IPS-NIHi11 (cell line): Measurements from ENCODE around the gene THSD4.
"Not testable (repeated sequence)": the region's sequence is repeated elsewhere in the genome, so short reads cannot be mapped to it uniquely, and the experiment has no call there.

Source experiments
- DNase-seq: peaks from one replicate; pipeline ENCODE4 v3.0.0; 2012; ENCODE audit warnings: mixed read lengths, low spot score

Gene THSD4

DNA sequence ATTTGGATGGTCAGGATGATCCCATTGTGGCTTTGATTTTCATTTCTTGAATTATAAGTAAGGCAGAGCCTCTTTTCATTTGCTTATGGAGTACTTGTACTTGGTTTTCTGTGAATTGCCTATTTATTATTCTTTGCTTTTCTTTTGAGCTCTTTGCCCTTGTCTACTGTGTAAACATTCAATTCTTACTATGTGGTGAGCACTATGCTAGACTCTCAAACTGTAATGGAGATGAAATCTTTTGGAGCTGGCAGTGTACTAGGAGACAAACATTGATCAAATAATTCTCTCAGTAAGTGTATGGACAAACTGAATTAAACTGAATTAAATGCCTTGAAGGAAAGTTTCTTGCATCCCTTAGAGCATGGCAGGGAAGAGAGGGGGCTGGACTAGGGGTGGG, 608.1 kb downstream of the THSD4 start:
- no peak for DNase-seq

DNA sequence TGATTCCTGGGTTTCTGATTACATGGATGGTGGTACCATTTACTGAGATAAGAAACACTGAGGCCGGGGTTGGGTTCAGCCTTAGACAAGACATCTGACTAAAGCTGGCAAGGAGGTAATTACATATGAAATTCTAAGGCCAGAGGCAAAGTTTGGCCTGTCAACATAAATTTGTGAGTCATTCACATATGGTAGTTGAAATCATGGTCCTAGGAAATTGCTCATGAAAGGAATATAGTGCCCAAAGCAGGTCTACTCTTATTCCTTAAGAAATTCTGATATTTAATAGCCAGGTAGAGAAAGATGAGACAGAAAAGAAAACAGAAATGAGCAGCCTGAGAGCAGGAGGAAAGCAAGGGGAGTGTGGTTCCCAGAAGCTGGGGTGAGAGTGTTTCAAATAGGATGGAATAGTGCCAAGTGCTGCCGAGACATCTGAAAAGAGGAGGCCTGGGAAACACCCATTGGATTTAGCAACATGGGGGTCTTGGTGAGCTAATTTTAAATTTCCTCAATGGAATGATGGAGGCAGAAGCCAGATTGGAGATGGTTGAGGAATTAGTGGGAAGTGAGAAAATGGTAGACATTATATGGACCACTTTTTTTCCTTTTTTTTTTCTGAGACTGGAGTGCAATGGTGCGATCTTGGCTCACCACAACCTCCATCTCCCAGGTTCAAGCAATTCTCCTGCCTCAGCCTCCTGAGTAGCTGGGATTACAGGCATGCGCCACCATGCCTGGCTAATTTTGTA, 610.1 kb downstream of the THSD4 start:
- not testable (repeated sequence) for DNase-seq

DNA sequence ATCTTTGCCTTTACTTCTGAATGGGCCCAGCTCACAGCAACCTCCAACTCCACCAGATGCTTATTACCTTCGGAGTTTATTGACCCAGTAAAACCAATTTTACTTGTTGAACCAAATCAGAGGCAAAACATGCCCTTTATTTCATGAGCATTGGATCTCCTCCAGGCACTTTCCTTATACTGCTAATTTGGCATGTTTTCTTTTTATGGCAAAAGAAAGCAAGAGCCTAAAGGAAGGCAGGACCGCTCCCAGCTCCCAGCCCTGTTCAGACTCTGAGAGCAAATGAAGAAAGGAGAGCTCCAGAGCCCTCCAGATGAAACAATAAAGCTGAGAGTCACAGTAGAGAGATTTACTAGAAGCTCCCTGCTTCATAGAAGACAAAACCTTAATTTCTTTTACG, 613.6 kb downstream of the THSD4 start:
- DNase-seq: no peak

DNA sequence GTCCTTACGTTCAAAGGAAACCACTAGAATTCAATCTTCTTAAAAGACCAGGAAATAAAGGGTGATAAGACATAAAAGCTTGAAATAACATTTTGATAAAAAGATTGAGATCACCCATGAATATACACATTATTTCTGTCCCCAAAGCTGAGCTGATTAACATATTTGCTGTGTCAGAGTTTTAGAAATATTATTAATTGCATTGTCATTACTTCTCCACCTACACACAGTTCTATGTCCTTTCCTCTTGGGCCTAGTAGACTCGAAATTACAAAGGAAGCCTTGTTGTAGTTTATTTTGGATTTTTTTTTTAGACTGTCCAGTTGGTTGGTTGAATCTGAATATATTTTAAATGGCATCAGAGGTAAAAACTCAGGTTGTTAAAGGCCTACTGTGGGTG, 614.0 kb downstream of the THSD4 start:
- DNase-seq: no peak

DNA sequence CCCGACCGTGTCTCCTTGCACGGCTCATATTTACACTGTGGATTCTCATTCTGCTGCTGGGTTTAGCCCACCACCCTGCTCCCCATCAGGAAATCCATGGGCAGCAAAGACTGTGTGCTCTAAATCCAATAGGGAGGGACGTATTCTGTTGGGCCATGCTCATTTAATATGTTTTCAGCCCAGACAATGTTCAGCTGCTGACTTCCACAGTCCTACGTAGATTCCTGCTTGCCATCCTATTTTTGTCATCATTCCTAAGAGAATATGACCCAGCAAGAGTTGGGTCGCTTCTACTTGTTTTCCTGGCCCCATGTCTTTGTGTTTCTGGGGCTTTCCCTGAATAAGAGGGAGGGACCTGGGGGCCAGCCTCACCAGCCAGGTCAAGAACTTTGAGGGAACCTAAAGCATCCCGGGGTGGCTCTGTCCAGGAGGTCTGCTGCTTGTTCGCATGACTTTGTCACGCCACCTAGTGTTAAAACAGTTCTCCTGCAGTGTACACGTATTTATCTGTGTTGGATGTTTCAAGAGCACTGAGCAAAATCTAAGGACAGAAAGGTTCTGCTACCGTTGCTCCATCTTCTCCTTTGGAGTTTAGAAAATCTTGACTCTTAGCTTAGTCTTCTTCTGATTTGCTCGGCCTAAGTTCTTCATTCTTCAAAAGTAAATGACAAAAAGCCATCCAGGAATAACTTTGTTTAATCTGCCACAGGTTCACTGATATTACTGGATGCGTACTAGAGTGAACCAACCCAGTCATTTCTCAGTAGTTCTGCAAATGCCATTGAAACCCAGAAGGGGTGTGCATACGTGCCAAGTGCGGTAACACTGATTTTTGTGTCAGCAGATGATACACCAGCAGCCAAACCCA, 615.2 kb downstream of the THSD4 start:
- DNase-seq: peak; percentile 64

GRCh38 chr15:71732636-71733035, 617.4 kb downstream of the THSD4 start:
- DNase-seq: no peak

DNA sequence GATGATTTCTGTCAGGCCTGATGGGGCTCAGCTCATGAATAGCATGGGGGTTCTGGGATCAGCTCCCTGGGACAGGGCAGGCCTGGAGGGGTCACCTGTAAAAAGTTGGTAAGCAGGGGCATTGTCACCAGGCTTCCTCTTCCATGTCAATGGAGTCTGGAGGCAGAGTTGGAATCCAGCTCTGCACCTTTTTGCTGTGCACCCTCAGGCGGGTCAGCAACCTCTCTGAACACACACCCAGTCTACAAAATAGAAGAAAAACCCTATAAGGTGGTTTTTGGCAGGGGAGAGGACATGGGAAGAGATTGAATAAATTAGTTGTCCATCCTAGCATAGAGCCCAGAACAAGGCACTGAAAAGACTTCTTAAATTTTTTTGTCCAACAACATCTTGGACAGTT, 617.9 kb downstream of the THSD4 start:
- DNase-seq: no peak

GRCh38 chr15:71734709-71735384, 619.6 kb downstream of the THSD4 start:
- no peak for DNase-seq

DNA sequence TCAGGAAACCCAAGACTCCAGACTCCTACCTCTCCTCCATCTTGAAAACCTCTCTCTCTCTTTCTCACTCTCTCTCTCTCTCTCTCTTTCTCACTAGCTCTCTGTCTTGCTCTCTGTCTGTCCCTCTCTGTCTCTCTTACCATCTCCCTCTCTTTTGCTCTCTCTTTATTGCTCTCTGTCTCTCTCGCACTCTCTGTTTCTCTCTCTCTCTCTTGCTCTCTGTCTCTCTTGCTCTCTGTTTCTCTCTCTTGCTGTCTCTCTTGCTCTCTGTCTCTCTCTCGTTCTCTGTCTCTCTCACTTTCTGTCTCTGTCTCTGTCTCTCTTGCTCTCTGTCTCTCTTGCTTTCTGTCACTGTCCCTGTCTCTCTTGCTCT, 620.1 kb downstream of the THSD4 start:
- DNase-seq: no peak

DNA sequence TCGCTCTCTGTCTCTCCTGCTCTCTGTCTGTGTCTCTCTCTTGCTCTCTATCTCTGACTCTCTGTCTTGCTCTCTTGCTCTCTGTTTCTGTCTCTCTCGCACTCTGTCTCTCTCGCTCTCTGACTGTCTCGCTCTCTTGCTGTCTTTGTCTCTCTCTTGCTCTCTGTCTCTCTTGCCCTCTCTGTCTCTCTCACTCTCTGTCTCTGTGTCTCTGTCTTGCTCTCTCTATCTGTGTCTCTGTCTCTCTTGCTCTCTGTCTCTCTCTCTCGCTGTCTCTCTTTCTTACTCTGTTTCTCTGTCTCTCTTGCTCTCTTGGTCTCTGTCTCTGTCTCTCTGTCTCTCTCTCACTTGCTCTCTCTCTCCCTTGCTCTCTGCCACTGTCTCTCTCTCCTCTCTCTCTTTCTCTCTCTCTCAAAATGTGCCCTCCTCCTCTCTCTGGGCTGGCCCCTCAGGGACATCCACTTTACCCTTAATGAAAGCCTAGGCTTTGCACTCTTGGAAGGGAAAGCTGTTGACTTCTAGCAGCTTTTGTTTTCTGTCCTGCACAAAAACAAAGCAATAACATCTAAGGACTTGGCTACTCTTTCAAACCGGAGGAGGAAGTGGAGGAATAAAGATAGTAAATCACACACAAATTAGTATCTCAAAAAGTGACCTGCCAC, 621.1 kb downstream of the THSD4 start:
- DNase-seq: no peak

GRCh38 chr15:71737761-71738160, 622.5 kb downstream of the THSD4 start:
- DNase-seq: no peak

DNA sequence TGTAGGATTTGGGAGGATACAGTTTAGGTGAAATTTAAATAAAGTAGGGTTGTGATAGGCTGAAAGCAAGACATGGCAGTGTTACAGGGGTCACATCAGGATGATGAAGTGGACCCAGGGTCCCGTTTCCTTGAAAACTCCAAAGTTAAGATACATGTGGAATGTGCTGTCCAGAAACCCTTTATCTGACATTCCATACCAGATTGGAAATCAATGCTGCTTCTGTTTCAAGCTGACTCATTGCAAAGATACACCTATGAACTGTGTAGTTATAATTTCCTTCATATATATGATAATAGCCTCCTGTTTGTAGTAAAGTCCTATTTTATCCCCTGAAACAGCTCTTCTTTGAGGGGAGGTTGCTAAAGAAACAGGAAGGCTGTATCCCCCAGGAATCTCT, 624.1 kb downstream of the THSD4 start:
- DNase-seq: no peak

GRCh38 chr15:71742964-71743363, 627.7 kb downstream of the THSD4 start:
- no peak for DNase-seq

DNA sequence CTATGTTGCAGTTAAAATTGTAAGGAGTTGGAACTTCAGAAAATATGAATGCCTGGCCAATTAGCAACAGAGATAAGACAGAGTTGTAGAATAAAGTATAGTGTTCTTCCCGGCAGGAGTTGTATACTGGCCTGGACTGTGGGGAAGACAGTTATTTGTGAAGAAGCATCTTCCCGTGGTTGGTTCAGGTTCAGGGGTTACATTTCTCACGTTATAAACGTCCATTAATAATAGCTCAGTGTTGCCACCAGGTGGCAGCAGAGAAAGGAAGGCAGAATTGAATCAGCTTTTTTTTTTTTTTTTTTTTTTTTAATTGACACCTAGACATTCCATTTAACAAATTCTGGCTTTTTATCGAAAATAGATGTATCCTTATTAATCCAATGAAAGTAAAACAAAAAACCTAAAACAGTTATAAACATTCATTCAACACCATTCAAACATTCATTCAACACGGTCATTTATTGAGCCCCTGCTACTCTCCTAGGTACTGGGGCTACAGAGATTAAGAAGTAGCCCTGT, 628.7 kb downstream of the THSD4 start:
- peak; percentile 64 for DNase-seq

- DNase-seq: no peak
Observed at GRCh38 chr15:71746719-71747118, 631.4 kb downstream of the THSD4 start.

DNA sequence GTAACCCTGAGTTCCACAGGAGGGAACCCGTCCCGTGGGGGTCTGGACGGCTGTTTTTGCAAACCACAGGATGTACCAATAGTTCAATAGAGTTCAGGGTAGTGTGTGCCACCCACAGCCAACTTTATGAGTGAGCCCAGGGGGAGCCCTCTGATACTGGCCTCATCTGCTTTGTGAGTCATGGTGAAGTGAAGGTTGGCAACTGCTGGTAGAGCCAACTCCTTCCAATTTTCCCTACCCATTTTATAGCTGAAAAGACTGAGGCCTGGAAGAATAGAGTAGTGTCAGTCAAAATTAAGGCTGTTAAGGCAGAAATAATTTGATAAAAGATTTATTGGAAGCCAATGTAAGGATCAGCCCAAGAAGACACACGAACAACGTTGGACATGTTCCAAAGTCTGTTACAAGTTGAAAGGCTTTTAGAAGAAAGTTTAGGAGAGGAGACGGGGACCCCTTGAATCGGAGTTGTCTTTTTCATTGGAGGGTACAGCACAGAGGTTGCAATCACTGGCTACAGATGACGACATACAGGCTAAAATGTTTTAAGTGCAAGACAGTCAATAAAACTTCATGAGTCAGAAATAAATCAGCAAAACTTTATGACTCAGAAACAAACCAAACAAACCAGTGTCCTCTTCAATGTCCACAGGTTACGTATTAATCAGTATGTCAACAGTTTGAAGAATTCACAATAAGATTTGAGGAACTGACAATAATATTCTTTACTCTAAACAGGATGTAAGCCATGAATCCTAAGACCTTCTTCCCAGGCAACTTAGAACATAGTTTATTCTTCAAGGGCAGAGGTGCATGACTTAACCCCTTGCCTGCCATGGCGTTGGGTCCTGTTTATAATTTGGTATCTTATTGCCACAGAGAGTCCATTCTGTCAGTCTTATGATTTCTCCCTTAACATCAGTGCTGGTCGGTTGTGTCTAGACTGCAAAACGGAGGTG, 632.1 kb downstream of the THSD4 start:
- no peak for DNase-seq

DNA sequence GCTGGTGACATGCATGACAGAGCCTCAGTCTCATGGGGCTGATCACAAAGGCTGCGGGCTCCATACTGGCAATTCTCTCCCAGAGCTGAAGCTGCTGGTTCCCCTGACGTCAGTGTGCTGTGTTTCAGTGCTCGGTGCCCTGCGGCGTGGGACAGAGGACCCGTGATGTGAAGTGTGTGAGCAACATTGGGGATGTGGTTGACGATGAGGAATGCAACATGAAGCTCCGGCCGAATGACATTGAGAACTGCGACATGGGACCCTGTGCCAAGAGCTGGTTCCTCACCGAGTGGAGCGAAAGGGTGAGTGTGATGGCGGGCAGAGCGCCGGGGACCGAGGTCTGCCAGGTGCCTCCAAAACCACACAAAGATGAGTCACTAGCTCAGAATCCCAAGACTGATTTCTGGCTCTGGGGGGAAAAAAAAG, 633.0 kb downstream of the THSD4 start:
- no peak for DNase-seq

GRCh38 chr15:71749500-71749899, 634.2 kb downstream of the THSD4 start:
- no peak for DNase-seq

DNA sequence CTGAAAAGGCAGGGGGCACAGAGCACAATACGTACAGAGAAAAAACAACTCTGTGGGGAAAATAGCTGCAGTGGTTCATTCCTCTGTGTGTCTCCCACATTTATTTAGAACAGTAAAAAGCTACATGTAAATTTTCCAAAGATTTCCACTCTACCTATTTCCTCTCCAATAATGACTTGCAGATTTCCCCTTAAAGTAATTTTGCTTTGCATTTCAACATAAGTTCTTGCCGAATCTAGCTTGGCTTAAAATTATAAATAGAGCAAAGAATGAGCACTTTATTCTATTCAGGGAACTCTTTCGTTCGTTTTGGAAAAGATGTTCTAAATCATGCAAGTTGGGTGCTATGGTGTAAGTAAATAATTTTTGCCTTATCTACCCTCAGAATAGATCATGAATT, 636.9 kb downstream of the THSD4 start:
- DNase-seq: no peak

GRCh38 chr15:71752604-71753289, 637.5 kb downstream of the THSD4 start:
- peak; percentile 64 for DNase-seq
